ENCODE measurements around the gene BACH2. TPM values are rescaled to one million over a fixed set of nuclear protein-coding genes. Genes with fewer than 3 reads are reported as not detected.

BACH2 gene
- total RNA-seq, 1 experiment from 2014 or later, result 2.0 TPM

DNA sequence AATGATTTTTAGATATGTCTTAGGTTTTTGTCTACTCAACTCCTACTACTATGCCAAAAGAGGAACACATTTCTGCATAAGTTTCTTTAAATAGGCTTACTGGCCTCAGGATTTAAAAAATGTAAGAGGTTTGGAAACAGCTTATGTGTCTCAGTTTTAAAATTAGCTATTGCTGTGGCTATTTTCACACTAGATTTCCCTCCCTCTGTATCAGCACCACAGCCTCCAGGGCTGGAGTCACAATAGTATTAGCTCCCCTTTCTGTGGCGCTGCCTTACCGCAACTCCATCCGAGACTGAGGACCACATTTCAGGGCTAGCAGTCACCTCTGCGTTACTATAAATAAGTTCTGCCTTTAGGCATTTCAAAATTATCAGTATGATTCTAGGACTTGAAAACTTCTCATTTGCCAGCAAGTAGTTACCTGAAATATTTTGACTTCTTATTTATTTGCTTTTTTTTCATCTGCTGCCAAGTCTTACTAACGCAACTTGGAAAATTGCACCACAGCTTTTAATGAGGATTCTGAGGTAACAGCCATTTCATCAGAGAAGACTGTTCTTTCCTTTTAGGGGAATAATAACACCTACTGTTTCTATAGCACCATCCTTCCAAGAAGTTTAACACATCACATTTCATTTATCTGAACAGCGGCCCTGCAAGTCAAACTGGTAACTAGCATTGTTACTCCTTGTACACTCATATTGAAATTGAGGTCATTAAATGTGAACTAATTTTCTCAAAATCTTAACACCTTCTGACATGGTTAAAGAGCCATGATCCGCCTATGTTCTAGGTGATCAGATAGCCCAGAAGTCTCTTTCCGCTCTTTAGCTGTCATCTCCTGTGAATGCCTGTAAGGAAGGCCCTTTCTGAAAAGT, 296.5 kb downstream of the BACH2 start:
- peak; percentile 65 for DNase-seq (ENCODE audit: low read depth)

DNA sequence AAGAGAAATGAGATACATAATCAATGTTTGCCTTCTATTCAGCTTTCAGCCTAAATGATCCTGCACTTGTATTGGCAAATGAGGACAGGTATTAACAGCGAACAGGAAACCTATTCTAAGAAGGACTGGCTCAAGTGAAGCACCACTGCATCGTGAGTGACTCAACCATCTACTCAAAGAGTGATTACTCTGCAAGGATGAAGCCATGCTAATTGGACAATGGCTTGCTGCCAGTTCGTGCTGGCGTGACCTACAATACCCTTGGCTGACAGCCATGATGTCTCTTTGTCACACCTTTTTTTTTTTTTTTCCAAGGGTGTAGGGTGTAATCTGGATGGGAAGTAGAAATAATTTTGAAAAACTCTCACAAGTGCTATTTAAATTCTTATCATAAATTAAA, 297.5 kb downstream of the BACH2 start:
- peak; percentile 87 for DNase-seq (ENCODE audit: low read depth)

DNA sequence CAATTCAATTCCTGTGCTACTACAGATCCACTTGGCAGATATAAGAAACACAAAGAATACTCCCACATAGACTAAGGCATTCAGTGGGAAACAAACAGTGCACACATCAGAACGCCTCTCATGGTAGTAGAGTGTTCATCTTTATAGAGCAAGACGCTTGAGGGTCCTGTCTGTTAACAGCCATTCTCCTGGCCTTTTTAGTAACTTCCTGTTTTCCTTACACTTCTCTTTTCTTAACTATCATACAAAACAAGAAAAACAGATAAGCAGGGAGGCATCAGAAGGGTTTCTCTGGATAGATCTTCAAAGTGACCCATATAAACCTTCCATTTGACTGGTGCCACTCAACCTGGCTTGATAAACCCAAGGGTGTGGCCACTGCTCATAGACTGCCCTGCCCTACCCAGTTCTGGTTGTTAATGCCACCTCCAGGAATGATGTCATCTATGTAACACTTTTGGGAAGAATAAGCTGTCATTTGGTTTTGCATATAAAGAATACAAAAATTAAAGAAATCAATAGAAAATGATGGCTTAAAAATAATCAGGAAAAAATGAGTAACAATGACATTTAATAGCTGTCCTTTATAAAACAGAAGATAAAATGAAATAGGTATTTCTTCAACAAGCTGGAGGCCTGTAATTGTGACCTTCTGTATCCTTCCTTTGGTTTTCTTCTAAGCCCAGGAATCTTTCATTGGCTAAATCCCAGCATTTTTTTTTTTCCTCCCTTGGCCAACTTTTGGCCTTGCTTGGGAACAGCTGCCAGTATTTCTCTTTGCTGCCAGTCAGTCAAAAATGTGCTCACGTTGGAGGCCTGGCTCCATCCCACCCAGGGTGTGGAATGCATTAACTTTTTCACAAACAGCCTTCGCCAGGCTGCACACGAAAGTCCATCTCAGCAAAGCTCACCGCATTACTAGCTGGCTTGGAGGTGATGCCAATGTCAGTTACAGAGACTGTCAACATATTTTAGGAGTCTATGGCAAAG, 298.9 kb downstream of the BACH2 start:
- peak; percentile 88 for DNase-seq (ENCODE audit: low read depth)

DNA sequence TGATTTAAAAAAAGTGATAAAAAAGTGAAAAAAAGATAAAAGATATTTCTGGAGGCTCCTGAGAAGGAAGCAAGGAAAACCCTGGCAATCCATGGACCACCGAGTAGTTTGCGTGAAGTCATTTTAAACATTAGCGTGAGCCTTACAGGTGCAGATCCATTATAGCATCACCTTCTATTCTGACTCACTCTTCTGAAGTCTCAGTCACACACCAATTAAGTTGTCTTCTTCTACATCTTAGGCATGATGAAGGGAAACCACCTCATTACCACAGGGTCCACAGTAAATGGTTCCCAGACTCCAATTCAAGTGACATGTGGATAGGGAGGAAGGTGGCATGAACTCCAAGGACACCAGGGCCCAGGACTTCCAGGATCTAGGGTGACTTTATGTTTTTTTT, 303.2 kb downstream of the BACH2 start:
- DNase-seq (ENCODE audit: low read depth), result no peak

DNA sequence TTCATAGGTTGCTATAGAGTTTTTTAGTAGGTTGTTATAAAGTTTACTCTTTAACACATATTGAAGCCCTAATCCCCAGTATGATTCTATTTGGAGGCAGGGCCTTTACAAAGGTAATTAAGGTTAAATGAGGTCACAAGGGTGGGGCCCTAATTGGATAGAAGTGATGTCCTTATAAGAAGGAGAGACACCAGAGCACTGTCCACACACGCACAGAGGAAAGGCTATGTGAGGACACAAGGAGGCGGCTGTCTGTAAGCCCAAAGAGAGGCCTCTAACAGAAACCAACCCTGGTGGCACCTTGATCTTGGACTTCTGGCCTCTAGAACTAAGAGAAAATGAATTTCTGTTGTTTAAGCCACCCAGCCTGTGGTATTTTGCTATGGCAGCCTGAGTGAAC, 303.8 kb downstream of the BACH2 start:
- no peak for DNase-seq (ENCODE audit: low read depth)

DNA sequence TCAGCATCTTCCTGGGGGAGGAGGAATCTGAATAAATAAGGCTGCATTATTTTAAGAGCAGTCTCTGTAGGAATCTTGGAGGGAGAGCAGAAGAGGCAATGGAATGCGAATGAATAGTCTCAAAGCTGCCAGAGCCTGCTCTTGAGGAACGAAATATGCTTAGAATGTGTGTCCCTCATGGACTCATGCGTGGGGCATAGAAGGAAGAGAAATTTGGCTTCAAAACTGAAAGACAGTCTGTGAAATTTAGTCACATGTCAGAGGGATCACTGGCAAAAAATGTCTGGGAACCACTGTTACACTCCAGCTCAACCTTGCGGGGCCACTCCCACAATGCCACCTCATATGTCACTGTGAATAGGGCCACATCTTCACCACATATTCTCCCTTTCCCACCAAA, 306.9 kb downstream of the BACH2 start:
- peak; percentile 72 for DNase-seq (ENCODE audit: low read depth)

DNA sequence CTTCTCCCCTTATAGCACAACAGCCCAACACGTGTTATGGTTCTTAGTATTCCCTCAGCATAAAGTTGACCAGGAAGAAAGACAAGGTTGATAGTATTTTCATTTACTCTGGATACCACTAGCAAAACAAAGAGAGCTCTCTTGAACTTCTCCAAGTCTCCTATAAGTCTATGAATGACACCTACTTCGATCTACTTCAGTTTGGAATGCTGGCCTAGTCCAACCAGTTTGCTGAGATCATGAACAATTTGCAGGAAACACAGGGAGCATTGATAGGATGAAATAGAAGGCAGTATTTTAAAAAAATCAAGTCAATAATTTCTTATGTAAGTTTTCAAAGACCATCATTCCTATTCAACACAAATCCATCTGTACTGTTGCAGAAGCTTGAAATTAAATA, 308.8 kb downstream of the BACH2 start:
- DNase-seq (ENCODE audit: low read depth), result no peak

DNA sequence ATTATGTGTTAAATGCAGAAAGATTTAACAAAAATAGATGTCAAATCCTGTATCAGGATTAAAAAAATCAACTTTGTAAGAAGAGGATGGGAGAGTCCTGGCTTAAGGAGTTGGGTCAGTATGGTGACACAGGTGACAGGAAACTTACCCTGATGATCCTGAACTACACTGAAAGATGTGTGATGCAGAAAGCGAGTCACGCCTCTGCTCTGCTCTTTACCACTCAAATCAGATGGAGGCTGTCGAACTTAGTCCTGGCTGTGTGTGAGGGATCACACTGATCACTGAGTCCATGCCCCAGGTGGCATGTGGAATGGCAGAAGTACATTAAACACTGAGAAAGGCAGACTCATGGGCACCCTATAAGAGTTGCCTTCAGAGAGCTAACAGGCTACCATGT, 309.5 kb downstream of the BACH2 start:
- peak; percentile 31 for DNase-seq (ENCODE audit: low read depth)

DNA sequence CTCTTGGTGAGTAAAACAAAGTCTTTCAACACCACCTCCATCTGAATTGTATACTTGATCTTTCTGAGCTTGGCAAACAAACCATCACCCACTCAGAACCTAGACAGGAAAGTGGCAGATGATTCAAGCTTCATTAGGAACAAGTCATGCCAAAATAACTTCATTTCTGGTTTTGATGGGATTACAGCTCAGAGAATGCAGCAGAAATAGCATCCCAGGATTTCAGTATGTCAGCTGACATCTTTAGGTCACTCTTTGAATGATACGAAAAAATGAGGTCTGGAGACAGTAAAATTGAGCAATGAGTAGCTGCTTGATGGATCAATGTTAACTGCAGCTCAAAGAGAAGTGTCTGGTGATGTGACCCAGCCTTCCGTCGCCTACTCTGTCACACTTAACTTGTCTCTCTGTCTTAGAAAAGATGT, 310.0 kb downstream of the BACH2 start:
- peak; percentile 88 for DNase-seq (ENCODE audit: low read depth)

DNA sequence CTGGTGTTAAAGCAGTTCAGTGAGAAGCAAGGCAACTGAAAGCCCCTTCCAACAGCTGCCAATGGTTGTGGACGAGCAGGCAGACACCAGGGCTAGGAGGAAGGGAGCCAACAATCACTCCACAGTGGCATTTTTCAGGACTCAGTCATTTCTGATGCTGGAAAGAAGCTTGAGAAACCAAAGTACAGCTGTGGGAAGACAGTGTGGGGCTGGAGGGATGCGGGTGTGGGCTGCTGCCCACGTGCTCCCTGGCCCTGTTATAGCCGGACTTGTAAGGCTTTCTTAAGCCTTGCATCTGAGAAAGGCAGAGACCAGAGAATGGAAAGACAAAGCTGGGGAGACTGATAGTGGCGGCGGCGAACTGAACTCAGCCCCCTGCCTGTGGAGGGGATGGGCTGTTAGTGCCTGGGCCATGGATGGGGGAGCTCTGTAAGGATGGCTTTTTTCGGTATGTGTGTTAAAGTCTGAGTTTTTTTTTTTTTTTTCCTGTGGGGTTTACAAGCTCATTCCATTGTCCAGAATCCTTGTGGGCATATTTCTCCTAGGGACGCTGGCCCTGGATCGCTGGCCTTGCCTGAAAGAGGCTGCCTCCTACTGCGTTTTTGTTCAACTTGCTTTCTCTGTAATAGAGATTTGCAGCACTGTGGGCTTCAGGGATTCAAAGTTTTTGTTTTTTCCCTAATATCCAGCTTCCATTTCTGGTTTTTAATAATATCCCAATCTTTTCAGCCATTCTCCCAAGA, 310.7 kb downstream of the BACH2 start:
- DNase-seq (ENCODE audit: low read depth), result peak; percentile 98

DNA sequence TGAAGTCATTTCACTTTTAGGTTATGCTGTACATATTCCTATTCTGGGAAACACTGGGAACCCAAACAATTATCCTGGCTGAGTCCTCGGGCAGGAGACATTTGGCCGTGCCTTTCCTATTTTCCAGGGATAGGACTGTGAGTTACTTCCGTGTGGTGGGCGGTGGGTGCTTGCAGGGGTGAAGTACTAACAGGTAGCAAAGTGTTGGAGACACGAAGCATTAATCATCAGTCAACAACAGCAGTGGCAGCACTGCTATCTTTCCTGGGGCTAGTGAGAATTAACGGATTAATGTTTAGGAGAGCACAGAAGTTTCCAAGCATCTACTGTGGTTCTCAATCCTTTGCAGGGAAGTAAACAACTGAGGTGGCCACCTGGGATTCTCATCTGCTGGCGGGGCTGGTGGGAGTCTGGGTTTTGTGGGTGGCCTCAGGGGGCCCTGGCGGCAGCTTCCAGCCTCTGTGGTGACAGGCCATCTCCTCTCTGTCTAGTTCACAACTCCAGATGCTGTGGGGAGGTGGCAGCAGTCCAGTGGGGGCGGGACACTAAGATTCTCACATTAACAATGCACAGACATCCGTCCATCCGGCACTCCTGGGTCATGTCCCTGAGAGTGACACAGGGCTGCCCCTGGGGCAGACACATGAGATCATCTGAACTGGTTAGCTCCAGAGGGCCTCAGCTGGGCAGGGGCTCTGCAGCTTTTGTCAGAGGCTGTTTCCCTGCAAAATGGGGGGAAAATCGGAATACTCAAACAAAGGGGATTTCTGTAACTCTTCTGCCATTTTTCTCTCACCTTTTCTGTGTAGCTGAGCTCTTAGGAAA, 311.5 kb downstream of the BACH2 start:
- DNase-seq (ENCODE audit: low read depth), result peak; percentile 99

DNA sequence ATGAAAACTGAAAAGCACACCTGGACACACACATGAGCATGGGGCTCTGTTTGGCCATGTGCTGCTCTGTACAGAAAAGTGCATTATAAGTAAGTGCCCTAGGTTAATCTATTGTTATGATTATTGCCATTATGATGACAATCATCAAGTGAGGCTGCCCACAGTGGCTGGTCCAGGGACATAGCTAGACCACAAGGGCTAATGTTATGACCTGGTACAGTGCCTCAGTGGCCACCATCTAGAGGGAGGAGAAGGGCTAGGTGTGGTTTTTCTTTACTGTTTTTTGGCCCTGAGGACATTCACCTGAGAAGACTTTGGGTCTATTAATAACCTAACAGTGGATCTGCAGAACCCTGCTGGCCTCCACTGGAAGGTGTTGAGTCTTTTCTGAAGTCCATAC, 316.3 kb downstream of the BACH2 start:
- no peak for DNase-seq (ENCODE audit: low read depth)

DNA sequence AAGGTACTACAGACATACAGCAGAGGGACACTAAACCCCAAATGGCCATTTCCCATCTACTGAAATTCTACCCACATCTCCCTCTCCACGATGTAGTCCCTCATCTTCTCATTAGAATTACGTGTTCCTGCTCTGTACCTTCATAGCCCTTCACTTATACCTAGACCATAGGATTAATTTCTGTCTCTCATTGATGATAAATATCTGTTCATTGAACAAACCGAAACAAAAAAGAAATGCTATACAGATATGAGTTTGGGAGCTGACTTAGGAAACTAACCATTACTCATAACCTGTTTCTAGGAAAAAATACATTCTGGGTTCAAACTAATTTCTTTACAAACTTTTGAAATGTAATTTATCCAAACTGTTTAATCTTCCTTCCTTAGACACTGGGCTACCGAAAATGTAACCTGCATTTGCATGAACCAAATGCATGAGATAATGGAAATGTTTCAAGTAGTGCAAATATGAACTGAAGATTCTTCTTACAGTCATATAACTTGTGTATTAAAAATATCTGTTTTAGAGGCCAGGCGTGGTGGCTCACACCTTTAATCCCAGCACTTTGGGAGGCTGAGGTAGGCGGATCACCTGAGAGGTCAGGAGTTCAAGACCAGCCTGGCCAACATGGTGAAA, 317.0 kb downstream of the BACH2 start:
- DNase-seq (ENCODE audit: low read depth), result no peak

DNA sequence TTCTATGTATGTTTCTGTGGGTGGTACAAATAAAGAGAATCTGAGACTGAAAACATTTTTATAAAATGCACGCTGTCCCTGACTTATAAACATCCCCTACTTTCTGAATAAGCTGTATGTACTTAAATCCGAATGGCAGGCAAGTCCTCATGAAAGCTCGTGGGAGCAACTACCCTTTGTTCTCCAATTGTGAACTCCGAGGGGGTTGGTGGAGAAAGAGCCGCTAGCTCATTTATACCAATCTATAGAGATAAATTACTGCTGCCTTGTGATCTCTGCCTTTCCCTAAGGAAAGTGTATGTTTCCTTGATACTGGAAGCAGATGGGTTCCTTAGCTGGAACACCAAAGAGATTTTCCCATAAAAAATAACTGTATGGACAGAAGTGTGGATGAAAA, 317.9 kb downstream of the BACH2 start:
- no peak for DNase-seq (ENCODE audit: low read depth)

DNA sequence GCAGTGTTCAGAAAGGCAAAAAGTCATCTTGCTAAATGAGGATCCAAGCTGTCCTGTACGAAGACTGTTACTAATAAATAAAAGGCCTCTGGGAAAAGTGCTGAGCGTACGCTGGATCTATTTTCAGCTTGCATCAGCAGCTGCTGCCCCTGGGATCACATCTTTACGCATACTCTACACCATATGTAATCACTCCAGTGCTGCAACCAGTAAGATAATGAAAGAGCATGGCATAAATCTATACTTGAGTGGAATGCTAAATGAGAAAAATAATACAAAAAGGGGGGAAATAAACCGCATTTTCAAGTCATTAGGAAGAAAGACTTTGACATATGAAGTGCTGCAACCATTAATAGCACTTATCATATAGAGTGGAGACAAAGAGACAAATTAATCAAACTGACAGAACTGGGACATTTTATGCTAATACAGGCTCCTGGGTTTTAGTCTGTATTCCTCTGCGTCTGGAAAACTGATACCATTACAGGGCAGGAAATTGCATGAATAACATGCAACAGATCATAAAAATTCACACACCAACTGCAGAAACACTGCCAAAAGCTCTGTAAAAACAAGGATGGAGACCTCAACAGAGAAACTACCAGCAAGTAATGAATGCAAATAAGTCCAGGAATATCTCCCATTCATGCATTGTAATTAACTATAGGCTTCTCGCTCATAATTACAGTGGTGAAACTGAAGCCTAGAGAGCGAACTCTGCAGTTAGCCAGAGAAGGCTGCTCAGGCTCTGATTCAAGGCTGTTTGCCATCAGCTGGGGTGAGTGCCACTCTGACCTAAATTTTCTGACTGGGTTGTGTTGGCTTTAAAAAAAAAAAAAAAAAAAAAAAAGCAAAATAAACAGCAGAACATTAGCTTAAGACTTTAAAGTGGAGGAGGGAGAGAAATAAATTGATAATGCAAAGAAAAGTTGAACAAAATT, 318.6 kb downstream of the BACH2 start:
- peak; percentile 49 for DNase-seq (ENCODE audit: low read depth)

DNA sequence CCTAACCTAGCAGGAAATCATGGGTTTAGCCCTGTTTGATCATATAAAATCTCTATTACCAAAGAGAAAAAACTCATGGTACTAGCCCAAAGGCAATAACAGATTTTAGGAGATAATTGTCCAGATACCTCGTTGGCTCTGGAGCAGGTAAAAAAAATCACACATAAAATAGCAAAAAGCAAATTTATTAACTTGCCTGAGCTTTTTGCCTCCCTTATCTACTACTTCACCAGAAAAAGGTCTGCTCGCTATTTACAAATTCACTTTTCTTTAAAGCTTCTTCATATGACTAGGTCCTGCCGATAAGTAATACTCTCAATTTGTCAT, 320.0 kb downstream of the BACH2 start:
- no peak for DNase-seq (ENCODE audit: low read depth)

DNA sequence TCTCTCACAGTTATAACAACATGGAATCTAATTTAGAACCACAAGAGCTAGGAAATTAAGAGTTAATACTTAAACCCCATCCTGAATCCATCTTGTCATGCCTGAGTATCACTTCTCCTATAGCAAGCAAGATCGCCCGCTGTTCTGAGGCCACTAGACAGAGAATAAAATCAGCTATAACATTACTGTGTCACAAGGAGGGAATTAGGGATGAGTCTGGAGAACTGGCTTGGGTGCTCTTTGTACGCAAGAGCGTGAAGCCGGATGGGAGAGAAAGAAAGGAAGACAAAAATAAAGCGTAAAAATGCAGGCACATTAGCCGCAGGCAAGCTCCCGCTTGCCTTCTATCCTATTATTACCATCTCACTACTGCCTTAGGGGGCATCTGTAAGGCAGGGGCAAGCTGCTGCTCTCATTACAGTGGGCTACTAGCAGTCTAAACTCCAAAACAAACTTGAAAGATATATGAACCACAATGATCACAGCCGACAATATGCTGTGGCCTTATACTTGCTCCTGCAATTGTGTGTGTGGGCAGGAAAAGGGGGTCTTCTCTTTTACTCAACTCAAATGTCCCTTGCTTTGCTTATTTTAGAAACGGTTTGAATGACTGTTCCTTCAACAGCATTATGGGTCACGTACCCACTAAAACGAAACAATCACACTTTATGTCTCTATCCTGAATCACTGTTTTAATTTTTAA, 320.5 kb downstream of the BACH2 start:
- DNase-seq (ENCODE audit: low read depth), result no peak

DNA sequence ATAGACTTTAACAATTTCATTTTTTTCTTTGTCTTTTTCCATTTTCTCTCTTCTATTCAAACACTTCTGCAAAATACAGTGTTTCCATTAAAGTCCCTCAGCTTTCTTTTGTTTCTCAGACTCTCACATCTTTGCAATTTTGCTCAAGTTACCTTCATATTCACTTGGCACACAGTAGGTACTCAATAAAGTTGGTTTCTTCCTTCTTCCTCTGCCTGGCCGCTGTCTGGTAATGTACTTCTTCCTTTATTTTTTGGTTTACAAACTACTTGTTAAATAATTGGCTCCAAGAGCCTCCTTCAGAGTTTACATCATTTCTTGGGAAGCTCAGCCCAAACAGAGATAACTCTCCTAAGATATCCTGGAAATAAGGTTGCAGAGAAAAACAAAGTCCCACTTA, 321.3 kb downstream of the BACH2 start:
- DNase-seq (ENCODE audit: low read depth), result no peak

DNA sequence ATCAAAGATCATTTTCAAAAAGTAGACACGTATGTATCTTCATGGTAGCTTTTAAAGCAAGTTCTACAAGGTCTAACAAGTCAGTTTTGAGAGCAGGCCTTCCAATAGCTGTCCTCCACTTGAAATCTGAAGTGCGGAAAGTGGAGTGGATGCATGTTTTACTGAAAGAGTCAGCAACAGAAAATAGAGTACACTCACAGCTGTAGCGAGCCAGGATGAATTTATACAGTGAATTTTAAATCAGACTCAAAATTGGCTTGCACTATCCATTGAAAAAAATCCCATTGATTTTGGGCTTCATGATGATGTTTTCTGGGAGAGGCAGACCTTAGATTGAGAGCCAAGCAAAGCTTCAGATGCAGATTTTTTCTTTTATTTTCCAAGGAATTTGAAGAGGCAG, 321.8 kb downstream of the BACH2 start:
- DNase-seq (ENCODE audit: low read depth), result no peak

Measured in RPMI7951 (cell line).